HG03103 (cell line): Measurements from ENCODE around the gene WASF2.
"Not testable (repeated sequence)": the region's sequence is repeated elsewhere in the genome, so short reads cannot be mapped to it uniquely, and the experiment has no call there.

Experiments
- ATAC-seq: cut with Tn5 transposase; IDR thresholded peaks from one replicate; pipeline ENCODE4 v1.9.1; 2021; ENCODE audit warnings: low read depth; ENCODE audit not compliant: unreplicated experiment

The WASF2 gene

DNA sequence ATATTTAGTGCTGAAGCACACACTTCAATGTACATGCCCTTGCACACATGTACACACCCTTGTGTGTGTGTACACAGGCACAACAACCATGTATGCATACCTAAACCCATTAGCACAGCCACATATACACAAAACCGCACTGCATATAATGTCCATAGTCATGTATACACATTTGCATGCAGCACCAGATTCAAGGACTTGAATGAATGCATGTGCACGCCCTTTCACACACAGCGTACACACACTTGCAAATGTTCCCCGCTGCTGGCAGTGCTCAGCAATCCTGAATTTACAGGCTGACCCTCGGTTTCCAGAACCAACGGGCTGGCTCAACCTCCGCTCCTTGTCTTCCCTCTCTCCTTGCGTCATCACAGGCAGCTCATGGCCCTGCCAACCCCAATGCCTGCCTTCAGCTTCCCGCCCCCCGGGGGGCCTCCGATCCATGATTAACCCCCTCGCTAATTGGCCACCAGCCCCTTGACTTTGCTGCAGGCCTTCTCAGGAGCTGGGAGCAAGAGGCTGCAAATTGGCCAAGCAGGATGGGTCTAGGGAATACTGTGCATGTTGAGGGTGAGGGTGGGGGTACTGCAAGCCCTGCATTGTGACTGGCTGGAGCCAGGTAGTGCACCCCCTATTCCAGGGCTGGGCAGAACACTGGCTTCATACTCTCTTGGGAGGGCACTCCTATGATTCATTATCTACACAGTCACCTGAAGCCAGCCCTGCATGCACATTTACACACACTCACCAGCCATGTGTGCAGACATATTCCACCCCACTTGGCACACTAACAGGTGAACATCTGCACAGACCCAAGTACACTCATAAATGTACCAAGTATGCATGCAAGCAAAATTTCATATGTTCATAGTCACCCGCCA, 89.6 kb downstream of the WASF2 start:
- ATAC-seq = no peak

DNA sequence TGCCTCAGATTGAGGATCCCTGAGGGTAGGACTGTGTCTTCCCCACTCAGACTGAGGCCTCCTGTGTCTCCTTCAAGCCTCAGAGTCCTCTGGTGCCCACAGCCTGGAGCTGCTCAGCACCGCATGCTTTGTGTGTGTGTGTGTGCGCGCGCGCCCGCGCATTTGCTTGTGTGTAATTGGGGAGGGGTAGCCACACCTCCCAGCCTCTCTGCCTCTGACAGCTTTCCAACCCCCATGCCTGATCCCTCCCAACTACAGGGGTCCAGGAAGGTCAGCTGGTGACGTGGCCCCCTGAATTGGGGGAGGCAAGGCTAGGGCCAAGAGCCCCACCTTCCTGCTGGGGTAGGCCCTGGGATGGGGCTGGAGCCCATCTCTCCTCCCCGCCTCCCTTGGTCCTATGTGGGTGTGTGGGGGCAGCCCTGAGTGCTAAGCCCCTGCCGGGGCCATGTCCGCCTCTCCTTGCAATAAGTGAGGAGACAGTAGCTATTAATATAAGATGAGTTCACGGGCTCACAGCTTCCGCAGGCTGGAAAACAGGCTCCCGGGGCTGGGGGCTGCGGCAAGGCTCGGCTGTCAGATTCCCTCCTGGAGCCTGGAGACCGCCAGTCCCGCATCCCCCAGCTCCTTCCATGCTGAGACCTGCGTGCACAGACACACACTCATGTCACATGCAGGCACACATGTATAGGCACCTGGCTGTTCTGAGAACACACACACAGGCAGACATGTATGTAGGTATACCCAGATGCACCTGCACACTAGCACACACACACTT, 90.5 kb downstream of the WASF2 start:
- ATAC-seq = no peak

DNA sequence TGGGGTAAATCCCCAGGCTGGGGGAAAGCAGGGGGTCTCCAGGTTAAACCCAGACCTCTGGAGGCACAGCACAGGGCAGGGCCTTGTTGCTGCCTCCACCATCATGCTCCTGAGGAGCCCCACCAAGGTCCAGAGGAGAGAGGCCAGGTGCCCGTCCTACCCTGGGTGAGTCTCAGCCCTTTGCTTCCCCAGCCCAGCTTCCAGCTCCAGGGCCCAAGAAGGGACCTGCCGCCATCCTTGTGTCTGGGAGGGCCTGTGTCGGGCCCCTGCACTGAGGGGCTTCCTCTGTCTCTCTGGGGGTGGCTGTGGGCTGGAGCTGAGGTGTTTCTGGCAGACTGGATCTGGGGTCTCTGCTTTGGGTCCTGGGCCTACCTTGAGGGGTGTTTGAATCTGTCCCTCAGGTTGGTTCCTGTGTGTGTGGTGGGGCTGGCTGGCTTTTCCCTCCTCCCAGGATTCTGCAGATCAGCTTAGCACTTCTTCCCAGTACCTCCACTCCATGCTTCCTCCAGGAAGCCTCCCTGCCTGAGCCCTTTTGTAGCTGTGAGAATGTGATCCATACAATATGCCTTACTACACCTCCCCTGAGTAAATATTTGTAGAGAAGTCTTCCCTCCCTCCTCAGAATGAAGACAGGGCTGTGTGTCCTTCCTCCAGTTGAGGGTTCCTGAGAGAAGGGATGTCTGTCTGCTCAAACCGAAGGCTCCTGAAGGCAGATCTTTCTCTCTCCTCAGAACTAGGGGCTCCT, 91.4 kb downstream of the WASF2 start:
- ATAC-seq = no peak

DNA sequence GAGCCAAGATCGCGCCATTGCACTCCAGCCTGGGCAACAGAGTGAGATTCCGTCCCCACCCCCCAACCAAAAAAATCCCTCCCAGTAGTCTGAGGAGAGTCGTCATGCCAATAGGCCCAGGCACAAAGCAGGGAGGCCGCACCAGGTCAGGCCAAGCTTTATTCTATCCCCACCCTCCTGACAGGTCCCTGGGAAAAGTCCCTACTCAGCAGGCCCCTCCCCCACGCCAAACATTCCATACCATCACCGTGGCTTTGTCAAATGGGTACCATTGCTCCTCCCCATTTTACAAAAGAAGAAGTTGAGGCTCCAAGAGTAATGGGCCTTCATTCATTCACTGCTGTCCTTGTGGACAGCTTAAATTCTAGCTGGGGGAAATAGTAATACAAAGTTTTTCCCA, 92.2 kb downstream of the WASF2 start:
- ATAC-seq = no peak

DNA sequence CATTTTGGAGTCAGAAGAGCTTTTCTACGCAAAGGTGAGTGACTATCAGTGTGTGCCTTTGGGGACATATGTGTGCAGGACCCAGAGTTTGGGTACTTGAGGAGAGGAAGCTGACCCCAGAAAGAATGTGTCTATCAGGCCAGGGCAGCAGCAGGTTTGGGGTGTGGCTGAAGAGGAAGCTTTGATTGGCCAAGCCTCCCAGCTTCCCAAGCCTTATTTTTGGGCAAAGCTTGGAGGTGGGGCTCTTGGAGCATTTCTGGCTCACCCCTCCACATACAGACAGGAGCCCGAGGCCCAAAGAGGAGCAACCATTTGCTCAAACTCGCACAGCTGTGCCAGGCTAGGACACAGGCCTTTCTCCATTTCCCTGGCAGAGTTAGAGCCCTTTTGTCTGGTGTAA, 92.9 kb downstream of the WASF2 start:
- no peak for ATAC-seq

DNA sequence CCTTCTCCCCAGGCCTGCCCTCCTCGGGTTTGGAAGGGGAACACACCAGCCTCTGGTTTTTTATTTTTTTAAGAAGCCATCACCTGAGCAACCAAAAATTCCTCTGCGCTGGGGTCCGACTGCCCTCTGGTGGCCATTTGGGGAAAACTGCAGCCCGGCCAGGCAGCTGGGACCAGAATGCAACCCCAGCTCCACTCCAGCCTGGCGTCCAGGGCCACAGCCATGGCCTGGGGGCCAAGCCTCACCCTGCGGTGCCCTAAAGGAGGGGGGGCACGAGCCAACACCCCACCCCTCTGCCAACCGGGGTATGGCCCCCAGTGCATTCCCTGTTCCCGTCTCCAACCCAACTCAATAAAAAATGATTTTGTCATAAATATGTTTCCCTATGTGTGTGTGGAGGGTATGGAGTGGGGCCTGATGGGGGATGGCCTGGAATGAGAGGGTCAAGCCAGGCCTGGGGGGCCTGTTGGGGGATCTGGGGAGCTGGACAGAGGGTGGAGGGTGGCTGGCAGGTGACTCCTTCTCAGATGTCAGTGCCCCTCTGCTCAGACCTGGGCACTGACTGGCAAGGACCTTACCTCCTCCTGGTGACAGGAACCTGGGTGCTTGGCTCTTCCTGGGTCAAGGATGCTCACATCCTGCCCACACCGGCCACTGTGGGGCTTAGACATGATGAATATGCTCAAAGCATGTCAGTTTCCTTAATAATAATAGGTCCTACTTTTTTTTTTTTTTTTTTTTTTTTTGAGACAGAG, 94.3 kb downstream of the WASF2 start:
- no peak for ATAC-seq

DNA sequence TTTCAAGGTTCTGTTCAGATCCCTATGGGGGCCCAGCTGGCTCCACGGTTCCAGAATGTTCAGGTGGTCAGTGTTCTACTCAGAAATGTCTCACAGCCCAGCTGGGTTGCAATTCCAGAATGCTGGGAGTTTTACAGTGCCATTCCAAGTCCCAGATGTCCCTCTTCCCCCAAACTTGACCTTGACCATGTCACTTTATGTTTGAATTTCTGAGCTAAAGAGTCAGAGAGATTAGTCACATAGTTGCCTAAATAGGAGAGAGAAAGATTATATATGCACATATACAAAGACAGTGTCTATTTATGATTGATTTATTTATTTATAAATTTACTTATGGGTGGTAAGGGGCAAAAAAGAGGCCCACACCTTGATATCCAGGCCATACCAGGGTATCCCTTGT, 95.0 kb downstream of the WASF2 start:
- no peak for ATAC-seq

DNA sequence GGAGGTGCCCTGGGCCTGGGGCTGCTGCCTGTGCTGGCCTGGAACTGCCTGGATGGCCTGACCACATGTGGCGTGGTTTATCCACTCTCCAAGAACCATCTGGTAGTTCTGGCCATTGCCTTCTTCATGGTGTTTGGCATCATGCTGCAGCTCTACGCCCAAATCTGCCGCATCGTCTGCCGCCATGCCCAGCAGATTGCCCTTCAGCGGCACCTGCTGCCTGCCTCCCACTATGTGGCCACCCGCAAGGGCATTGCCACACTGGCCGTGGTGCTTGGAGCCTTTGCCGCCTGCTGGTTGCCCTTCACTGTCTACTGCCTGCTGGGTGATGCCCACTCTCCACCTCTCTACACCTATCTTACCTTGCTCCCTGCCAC, 95.7 kb downstream of the WASF2 start:
- ATAC-seq = no peak

DNA sequence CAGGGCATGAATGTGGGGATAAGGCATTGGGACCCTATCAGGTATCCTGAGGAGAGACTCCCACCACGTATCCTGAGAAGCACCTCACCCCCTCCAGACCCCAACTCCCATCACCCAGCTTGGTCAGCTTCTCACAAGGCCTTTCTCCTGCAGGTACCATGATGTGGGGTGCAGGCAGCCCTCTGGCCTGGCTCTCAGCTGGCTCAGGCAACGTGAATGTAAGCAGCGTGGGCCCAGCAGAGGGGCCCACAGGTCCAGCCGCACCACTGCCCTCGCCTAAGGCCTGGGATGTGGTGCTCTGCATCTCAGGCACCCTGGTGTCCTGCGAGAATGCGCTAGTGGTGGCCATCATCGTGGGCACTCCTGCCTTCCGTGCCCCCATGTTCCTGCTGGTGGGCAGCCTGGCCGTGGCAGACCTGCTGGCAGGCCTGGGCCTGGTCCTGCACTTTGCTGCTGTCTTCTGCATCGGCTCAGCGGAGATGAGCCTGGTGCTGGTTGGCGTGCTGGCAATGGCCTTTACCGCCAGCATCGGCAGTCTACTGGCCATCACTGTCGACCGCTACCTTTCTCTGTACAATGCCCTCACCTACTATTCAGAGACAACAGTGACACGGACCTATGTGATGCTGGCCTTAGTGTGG, 96.2 kb downstream of the WASF2 start:
- ATAC-seq = no peak

DNA sequence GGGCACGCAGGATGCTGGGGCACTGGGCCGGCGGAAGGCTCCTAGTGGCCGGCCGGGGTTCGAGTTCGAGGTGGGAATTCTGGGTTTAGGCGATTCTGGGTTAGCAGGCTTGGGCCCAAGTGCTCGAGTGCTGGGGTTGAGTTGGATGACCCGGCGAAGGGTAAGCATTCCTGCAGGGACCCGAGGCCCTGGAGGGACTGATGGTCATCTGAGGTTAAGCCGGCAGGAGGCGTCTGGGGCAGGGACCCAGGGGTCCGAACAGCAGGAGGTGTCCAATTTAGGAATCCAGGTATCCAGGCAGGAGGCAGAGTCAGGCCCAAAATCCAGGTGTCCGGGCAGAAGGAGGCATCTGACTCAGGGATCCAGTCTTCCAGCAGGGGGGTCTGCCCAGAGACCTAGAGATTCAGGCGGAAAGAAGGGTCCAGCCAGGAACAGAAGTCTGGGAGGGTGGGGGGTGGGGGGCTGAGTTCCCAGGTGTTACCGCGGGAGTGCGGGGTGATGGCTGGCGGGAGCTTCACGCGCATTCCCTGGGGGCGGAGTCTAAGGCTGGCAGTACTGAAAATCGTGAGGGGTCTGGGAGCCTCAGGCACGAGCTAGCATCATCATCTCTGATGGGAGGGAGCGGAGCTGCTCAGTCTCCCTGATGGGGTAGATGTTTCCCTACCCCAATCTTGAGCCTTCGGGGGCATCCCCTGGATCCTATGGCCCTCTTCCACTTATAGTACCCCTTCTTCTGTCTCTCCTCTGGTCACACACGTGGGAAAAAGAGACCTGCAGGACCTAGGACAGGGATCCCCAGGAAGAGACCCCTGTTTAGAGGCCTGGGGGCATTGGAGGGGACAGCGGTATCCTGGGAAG, 97.0 kb downstream of the WASF2 start:
- ATAC-seq = no peak

DNA sequence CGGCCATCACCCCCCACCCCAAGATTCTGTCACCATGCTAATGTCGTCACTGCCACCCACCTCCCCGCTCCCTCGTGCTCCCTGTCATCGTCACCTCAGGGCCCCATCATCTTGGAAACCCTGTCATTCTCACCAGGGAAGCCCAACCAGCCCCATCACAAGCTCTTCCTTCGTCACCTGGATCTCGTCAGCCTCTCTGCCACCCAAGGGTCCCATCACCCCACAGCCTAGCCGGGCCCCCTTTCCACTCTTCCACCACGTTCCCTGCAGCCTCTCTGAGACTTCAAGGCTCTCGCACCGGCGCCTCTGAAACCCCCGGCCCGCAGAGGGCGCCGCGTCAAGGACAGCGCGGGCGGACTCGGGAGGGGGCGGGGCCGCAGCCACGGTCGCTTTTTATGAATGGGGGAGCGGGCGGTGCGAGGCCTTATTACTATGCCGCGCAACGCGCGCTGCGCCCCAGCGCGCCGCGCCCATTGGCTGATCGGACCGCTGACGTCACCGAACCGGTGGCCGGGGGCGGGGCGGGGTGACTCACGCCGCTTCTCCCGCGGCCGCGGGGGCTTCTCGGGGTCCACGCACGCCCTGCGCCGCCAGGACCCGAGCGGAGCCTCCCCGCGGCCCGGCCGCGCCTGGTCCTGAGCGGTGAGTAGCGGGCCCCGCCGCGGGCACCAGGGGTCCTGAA, 97.7 kb downstream of the WASF2 start, which contains the start of gene GPR3:
Gene GPR3, plus strand, starts transcription at position 527 of the 682 bp plus-strand sequence. CDS start 1,177 bp downstream, outside the sequence.
- peak; percentile 62 for ATAC-seq

DNA sequence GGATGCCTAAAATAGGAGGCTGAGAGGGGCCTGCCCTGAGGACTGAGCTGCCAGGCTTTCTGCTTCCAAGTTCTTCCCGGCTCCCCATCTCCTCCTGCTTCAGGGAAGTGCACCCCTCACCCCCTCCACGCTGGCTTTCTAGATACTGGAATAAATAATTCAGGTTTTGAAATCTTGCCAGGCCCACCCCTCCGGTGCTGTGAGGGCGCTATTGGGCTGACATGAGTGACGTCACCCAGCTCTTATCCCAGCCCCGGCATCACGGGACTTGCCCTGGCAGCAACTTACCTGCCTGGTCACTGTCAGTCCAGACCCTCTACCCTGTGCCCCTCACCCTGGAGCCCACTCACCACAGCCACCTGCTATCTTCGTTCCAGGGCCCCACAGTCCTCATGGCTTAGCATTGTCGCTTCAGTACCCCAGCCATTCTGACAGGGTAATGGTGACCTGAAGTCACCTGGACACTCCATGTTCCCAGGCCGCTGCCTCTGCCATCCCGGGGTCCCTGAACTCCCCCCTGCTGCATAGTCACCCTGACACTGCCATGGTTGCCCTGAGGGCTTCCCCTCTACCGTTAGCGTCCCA, 98.4 kb downstream of the WASF2 start:
- no peak for ATAC-seq

DNA sequence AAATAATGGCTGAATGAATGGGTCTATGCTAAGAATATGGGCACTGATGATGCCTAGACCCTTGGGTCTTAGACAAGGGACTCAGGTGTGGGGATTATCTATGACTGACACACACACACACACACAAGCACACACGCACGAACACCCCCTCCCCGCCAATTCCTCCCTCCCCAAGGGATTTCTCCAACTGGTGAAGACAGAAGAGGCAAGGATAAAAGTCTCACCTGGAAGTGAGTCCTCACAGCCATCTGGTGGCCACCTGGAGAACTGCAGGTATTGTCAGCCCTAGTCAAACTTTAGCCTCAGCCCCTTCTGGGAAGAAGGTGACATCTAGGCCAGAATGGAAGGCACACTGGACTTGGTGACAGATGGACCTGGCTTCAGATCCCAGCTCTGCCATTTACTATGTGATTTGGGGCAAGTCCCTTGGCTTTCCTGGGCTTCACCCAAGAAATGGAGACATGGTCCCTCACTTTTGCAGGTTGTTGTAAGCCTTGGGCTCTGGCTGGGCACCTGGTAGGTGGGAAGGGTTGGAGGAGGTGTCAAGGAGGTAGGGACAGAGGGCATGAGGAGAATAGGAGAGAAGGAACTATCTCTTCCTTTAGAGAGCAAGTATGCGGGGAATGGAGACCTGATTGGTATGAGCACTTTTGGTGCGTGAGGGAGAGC, 101.5 kb downstream of the WASF2 start:
- no peak for ATAC-seq

DNA sequence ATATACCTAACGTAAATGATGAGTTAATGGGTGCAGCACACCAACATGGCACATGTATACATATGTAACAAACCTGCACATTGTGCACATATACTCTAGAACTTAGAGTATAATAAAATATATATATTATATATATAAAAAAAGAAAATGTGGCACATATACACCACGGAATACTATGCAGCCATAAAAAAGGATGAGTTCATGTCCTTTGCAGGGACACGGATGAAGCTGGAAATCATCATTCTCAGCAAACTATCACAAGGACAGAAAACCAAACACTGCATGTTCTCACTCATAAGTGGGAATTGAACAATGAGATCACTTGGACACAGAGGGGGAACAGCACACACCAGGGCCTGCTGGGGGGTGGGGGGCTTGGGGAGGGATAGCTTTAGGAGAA, 105.2 kb downstream of the WASF2 start:
- ATAC-seq = not testable (repeated sequence)

DNA sequence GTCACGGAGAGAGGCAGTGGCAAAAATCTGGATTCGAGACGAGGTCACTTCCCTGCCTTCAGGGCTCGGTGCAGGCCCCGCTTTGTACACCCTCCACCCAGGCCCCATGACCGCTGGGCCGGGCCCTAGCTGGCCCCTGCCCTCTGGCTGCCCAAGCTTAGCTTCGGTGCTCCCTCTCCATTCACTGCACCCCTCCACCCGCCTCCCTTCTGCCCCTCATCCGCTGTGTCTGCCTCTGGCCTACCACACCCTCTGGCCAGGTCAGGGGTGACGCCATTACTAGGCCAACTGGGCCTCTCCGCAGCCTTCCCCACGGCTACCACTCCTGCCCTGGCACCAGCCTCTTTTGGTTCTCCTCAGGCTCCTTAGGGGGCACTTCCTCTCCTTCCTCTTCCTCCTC, 106.3 kb downstream of the WASF2 start:
- ATAC-seq = no peak

DNA sequence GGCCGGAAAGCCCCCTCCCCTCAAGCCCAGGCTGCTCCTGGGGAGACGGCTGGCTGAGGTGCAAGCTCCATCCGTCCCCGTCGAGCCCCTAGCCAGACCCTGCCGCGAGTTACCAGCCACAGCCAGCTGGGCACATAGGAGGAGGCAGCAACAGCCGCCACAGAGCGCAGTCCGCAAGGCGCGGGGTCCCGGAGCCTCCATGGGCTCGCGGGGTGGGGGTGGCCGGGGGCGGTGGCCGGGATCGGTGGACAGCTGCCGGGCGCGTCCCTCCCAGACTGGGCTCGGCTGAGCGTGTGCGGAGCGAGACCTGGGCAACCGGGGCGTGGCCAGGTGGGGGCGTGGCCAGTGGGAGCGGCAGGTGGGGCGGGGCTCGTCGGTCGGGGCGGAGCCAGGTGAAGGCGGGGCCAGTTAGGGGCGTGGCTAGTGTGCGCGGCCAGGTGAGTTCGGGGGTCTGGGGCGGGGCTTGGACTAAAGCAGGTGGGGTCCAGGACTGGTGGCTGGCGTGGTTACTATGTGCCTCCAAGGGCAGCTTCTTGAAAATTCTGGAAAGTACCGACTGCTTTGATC, 106.8 kb downstream of the WASF2 start, which contains the start of gene CD164L2:
Gene CD164L2, minus strand, starts transcription at position 295 of the 567 bp plus-strand sequence. Its CDS starts 94 bp downstream, at position 201.
- no peak for ATAC-seq
